Suprapubic skin (tissue), 4 donors: ENCODE measurements around the gene TUBB2A.

Experiments used
- EP300 ChIP-seq: sonication (generic); formaldehyde crosslinking; IDR thresholded peaks from one replicate; pipeline ENCODE4 v1.6.1; 2017; ENCODE audit warnings: antibody characterized with exemption
- POLR2A ChIP-seq, 2 donors: fragments of 450-650 bp; IDR thresholded peaks; one replicate each; pipeline ENCODE4 v1.6.1; 2017; ENCODE audit warnings: antibody characterized with exemption in 2 of 2, mild to moderate bottlenecking in 2 of 2, moderate library complexity in 2 of 2
- POLR2AphosphoS5 ChIP-seq, 3 donors: sonication (generic); formaldehyde crosslinking; IDR thresholded peaks; one replicate each; pipeline ENCODE4 v1.6.1; 2017; ENCODE audit warnings: antibody characterized with exemption in 3 of 3
- TF ChIP-seq, protein P1 (sequence below), 2 donors: fragments of 200-600 bp in 1 of 2; fragments of 450-650 bp in 1 of 2; sonication (generic) in 1 of 2; IDR thresholded peaks; one replicate each; pipeline ENCODE4 v1.5.1; 2016 to 2019; ENCODE audit warnings: antibody characterized with exemption in 2 of 2, mild to moderate bottlenecking in 1 of 2, moderate library complexity in 1 of 2

DNA sequence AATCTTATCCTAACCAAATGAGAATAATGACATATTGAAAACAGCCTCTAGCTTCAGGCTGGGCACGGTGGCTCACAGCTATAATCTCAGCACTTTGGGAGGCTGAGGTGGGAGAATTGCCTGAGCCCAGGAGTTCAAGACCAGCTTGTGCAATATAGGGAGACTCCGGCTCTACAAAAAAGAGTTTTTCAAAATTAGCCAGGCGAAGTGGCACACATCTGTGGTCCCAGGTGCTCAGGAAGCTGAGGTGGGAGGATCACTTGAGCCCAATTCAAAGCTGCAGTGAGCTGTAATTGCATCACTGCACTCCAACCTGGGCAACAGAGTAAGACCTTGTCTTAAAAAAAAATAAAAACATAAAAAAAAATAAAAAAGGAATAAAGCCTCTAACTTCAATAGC lies 4.7 kb downstream of the TUBB2A start:
- TF ChIP-seq POLR2A (IDR thresholded peaks at IDR 0.05) = no peak
- TF ChIP-seq, protein P1, sequence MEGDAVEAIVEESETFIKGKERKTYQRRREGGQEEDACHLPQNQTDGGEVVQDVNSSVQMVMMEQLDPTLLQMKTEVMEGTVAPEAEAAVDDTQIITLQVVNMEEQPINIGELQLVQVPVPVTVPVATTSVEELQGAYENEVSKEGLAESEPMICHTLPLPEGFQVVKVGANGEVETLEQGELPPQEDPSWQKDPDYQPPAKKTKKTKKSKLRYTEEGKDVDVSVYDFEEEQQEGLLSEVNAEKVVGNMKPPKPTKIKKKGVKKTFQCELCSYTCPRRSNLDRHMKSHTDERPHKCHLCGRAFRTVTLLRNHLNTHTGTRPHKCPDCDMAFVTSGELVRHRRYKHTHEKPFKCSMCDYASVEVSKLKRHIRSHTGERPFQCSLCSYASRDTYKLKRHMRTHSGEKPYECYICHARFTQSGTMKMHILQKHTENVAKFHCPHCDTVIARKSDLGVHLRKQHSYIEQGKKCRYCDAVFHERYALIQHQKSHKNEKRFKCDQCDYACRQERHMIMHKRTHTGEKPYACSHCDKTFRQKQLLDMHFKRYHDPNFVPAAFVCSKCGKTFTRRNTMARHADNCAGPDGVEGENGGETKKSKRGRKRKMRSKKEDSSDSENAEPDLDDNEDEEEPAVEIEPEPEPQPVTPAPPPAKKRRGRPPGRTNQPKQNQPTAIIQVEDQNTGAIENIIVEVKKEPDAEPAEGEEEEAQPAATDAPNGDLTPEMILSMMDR (IDR thresholded peaks at IDR 0.05) = no peak
- TF ChIP-seq EP300 = no peak
- no peak for TF ChIP-seq POLR2AphosphoS5 (IDR thresholded peaks at IDR 0.05)
